ENCODE measurements around the gene COPS9.

GRCh38 chr2:240170354-240170735 lies 34.2 kb upstream of the COPS9 start:
- TF ChIP-seq EZH2phosphoT487 (IDR thresholded peaks at IDR 0.05; ENCODE audit: borderline replicate concordance, low read length) = no peak
- TF ChIP-seq EZH2 (IDR thresholded peaks at IDR 0.05; ENCODE audit: low read length, unreplicated experiment) = no peak
- TF ChIP-seq, protein P1, sequence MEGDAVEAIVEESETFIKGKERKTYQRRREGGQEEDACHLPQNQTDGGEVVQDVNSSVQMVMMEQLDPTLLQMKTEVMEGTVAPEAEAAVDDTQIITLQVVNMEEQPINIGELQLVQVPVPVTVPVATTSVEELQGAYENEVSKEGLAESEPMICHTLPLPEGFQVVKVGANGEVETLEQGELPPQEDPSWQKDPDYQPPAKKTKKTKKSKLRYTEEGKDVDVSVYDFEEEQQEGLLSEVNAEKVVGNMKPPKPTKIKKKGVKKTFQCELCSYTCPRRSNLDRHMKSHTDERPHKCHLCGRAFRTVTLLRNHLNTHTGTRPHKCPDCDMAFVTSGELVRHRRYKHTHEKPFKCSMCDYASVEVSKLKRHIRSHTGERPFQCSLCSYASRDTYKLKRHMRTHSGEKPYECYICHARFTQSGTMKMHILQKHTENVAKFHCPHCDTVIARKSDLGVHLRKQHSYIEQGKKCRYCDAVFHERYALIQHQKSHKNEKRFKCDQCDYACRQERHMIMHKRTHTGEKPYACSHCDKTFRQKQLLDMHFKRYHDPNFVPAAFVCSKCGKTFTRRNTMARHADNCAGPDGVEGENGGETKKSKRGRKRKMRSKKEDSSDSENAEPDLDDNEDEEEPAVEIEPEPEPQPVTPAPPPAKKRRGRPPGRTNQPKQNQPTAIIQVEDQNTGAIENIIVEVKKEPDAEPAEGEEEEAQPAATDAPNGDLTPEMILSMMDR (conservative IDR thresholded peaks at IDR 0.05; ENCODE audit: low read depth, low read length) = no peak

Data from PC-3 (cell line).